Measurements from ENCODE around the gene RCVRN.

- TF ChIP-seq CTCF (IDR thresholded peaks at IDR 0.05) (no peak), POLR2A (IDR thresholded peaks at IDR 0.05) (no peak)
Measured at GRCh38 chr17:9897372-9897968, 7.6 kb downstream of the RCVRN start.

All from right lobe of liver (tissue), 4 donors.